NT2/D1 (cell line): ENCODE results near the gene FGF7.
"Not testable (repeated sequence)": the region's sequence is repeated elsewhere in the genome, so short reads cannot be mapped to it uniquely, and the experiment has no call there.

Source experiments
- DNase-seq: peaks from one replicate; pipeline ENCODE4 v3.0.0-alpha.2; 2011; ENCODE audit warnings: low read depth, low spot score
- H3K27me3 ChIP-seq: 2 replicates; pipeline ENCODE4 v1.6.0; 2011; ENCODE audit warnings: mild to moderate bottlenecking; ENCODE audit not compliant: insufficient read length, insufficient read depth
- H3K36me3 ChIP-seq: 2 replicates; pipeline ENCODE4 v1.6.1; 2011; ENCODE audit warnings: mild to moderate bottlenecking, low read length, mixed read lengths; ENCODE audit not compliant: insufficient read depth, insufficient read length
- H3K4me1 ChIP-seq: 2 replicates; pipeline ENCODE4 v1.5.1; 2011; ENCODE audit not compliant: insufficient read depth, insufficient read length
- H3K4me3 ChIP-seq: 2 replicates; pipeline ENCODE4 v1.5.1; 2011; ENCODE audit warnings: low read depth; ENCODE audit not compliant: insufficient read length
- H3K9ac ChIP-seq: 2 replicates; pipeline ENCODE4 v1.6.0; 2011; ENCODE audit warnings: low read depth; ENCODE audit not compliant: insufficient read length
- H3K9me3 ChIP-seq: 2 replicates; pipeline ENCODE4 v1.5.1; 2011; ENCODE audit warnings: mild to moderate bottlenecking, low read length; ENCODE audit not compliant: insufficient read depth
- SUZ12 ChIP-seq: IDR thresholded peaks from 2 replicates; pipeline ENCODE4 v1.6.1; 2011; ENCODE audit not compliant: insufficient read length, insufficient read depth; ENCODE audit errors: extremely low read depth
- YY1 ChIP-seq: IDR thresholded peaks from 2 replicates; pipeline ENCODE4 v1.6.1; 2011; ENCODE audit not compliant: insufficient read length, insufficient read depth
- ZNF274 ChIP-seq: IDR thresholded peaks from 2 replicates; pipeline ENCODE4 v1.6.1; 2011; ENCODE audit warnings: mild to moderate bottlenecking, low read depth, low read length

Gene FGF7

DNA sequence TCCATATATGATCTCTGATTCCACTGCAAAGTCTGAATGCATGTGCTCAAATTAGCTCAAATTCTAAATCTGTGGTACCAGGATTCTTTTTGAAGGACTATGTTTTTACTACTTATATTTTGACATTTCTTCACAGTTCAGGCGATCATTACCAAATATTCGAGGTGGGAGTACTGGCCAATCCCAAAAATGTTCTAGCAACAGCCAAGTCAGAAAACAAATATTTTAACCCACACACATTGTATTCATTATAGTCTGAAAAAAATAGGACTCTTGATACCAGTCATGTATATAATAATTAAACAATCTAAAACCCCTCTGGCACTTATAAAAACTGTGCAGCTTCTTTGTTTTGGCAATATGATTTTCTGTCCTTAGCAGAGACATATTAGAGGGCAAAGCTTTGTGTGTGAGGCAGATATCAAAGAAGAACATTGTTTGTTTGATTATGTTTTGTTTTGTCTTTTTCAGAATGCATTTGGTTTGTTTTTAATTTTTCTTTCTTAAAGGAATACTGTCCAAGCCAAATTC, 37.4 kb downstream of the FGF7 start:
- H3K27me3 ChIP-seq: no peaks in the 10 kb centered on the region
- DNase-seq: no peak
- no peaks in the 10 kb centered on the region for H3K4me1 ChIP-seq
- no peaks in the 10 kb centered on the region for H3K36me3 ChIP-seq
- no peak overlapping the region for H3K4me3 ChIP-seq
- no peak for TF ChIP-seq YY1
- TF ChIP-seq ZNF274: no peak
- TF ChIP-seq SUZ12: no peak
- no peak overlapping the region for H3K9ac ChIP-seq
- no peaks in the 10 kb centered on the region for H3K9me3 ChIP-seq

DNA sequence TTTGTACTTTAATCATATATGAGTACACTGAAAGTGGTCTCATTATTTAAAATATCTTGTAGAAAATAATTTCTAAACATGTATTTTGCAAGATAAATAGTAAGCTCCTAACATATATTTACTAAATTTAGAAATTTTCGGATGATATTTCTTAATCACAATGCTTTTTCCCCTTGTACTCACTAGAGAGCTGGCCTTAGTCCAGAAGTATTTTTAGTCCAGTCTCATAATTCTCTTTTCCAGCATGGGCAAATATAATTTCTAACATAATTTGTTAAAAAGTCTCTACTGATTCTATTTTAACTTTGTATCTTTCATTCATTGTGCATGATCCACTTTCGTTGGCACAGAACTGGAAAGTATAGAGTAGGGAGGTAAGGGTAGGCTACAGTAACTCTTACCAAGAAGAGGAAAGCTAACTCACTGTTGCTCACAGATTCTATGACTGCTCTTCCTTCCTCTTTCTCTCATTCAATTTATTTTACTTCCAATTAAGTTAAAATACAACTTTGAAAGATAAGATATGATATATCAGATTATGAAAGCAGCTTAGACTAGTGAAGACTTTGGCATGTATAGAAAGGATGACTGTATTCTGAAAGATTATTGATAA, 39.3 kb downstream of the FGF7 start:
- no peak for TF ChIP-seq YY1
- no peak for TF ChIP-seq SUZ12

DNA sequence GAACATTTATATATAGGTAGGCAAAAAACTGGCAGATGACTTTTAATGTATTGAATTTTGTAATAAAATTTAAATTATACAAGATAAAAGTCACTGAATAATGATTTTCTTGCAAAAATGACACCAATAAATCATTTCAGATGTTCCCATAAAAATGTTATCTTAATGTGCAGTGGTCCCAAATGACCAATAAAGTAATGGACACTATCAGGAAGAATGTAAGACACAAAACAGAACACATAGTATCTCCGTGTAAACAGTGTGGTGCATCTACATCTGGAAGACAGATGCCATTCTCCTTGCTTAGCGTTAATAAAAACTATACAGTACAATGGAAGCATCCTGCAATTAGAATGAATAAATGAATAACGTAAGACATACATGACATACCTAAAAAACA, 41.5 kb downstream of the FGF7 start:
- TF ChIP-seq SUZ12: no peak
- no peak for TF ChIP-seq YY1
- no peak for TF ChIP-seq ZNF274
- Histone ChIP-seq H3K27me3 (no peaks in the 10 kb centered on the region), H3K9me3 (no peaks in the 10 kb centered on the region), H3K9ac (no peak overlapping the region), H3K4me1 (no peaks in the 10 kb centered on the region), H3K4me3 (no peak overlapping the region), H3K36me3 (no peaks in the 10 kb centered on the region)
- no peak for DNase-seq

More for the DNA sequence above, 39.3 kb downstream of the FGF7 start:
- no peaks in the 10 kb centered on the region for H3K36me3 ChIP-seq
- DNase-seq: no peak
- no peak overlapping the region for H3K9ac ChIP-seq
- H3K4me3 ChIP-seq: no peak overlapping the region
- no peaks in the 10 kb centered on the region for H3K9me3 ChIP-seq
- no peaks in the 10 kb centered on the region for H3K27me3 ChIP-seq
- no peaks in the 10 kb centered on the region for H3K4me1 ChIP-seq

DNA sequence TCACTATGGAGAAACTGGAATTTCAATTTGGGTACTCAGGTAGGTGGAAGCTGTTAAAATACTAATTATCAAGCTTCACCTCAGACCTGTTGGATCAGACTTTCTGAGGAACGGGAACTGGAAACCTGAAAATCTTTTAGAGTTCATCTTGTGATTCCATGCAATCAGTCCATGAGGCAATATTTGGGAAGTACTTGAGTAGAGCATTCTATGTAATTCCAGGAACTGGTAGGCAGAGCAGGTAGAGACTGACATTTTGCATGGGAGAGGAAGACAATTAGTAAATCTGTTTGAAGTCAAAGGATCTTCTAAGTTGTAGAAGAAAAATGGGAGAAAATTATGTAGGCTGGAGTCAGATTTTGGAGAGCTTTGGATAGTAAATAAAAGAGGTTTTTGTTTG, 43.1 kb downstream of the FGF7 start:
- DNase-seq: no peak
- no peak for TF ChIP-seq SUZ12
- TF ChIP-seq YY1: no peak
- no peak for TF ChIP-seq ZNF274

DNA sequence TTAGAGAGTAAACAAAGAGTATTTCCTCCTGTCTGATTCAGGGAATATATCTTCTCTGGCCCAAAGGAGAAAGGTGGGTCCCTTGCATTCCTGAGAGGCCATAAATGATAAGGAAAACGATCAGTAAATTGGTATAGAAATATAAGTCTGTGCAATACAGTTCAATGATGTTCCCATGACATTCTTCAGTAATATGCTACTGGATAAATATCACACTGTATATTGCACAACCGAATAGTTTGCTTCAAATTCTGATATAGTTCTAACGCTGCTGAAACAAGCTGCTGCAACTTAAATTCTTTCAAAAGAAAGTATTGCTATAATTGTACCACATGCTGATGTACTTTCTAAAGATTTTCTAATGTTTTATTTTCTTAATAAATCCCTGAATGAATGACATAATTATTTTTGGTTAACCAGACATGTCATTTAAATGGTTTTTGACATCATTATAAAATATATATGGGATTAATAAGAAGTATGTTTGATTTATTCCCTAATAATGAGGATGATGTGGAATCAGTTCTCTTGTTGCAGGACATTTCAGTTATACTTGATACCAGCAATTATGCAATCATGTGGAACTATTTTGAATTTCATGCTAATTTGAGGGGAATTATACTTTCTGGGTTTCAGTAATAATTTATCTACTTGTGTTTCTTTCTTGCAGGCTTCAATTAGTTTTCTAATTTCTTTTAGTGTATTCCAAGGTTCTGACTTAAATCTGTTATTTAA, 44.9 kb downstream of the FGF7 start:
- Histone ChIP-seq H3K4me1 (no peaks in the 10 kb centered on the region), H3K4me3 (no peak overlapping the region), H3K27me3 (no peaks in the 10 kb centered on the region), H3K9ac (no peak overlapping the region), H3K36me3 (no peaks in the 10 kb centered on the region), H3K9me3 (no peaks in the 10 kb centered on the region)
- DNase-seq: no peak
- TF ChIP-seq YY1 (no peak), SUZ12 (no peak), ZNF274 (no peak)

More for the DNA sequence above, 43.1 kb downstream of the FGF7 start:
- H3K27me3 ChIP-seq: no peaks in the 10 kb centered on the region
- H3K4me1 ChIP-seq: no peaks in the 10 kb centered on the region
- H3K4me3 ChIP-seq: no peak overlapping the region
- no peaks in the 10 kb centered on the region for H3K36me3 ChIP-seq
- no peaks in the 10 kb centered on the region for H3K9me3 ChIP-seq
- H3K9ac ChIP-seq: no peak overlapping the region

DNA sequence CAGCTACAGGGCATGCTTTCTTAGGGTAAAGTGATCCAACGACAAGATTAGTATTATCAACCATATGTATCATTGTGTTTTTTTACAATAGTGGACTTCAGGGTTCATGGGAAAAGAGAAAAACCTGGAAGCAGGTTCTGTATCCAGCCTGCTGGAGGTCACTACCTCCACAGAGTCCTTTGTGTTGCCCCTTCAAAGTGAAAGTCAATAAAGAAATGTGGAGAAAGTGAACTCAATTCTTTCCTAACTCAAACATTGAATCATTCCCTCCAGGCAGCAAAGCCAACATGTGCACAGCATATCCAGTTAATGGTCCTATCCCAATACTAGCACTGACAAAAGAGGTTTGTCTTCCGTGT, 45.4 kb downstream of the FGF7 start:
- H3K27me3 ChIP-seq: no peaks in the 10 kb centered on the region
- TF ChIP-seq YY1: no peak
- no peak for TF ChIP-seq ZNF274
- no peak for TF ChIP-seq SUZ12
- H3K9ac ChIP-seq: no peak overlapping the region
- no peaks in the 10 kb centered on the region for H3K4me1 ChIP-seq
- DNase-seq: no peak
- H3K4me3 ChIP-seq: no peak overlapping the region
- H3K9me3 ChIP-seq: no peaks in the 10 kb centered on the region
- no peaks in the 10 kb centered on the region for H3K36me3 ChIP-seq

DNA sequence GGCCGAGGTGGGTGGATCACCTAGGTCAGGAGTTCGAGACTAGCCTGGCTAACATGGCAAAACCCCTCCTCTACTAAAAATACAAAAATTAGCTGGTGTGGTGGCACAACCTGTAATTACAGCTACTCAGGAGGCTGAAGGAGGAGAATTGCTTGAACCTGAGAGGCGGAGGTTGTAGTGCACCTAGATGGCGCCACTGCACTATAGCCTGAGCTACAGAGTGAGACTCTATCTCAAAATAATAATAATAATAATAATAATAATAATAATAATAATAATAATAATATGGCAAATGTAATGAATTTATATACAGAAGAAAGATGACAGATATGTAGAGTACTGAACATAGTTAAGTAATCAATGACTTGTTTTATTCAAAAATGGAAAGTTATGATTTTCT, 48.2 kb downstream of the FGF7 start:
- H3K4me1 ChIP-seq, H3K36me3 ChIP-seq, H3K4me3 ChIP-seq, H3K9me3 ChIP-seq, H3K9ac ChIP-seq, H3K27me3 ChIP-seq: not testable (repeated sequence)
- peak; percentile 30 for DNase-seq
